Ishikawa (cell line): ENCODE results near the gene ACTG2.

Experiments
- EGR1 ChIP-seq: IDR thresholded peaks from 2 replicates; pipeline ENCODE4 v1.6.1; 2012
- FOXM1 ChIP-seq: IDR thresholded peaks from 2 replicates; pipeline ENCODE4 v1.6.1; 2012; ENCODE audit warnings: low read depth, borderline replicate concordance
- MAX ChIP-seq: IDR thresholded peaks from 2 replicates; pipeline ENCODE4 v1.6.1; 2012

DNA sequence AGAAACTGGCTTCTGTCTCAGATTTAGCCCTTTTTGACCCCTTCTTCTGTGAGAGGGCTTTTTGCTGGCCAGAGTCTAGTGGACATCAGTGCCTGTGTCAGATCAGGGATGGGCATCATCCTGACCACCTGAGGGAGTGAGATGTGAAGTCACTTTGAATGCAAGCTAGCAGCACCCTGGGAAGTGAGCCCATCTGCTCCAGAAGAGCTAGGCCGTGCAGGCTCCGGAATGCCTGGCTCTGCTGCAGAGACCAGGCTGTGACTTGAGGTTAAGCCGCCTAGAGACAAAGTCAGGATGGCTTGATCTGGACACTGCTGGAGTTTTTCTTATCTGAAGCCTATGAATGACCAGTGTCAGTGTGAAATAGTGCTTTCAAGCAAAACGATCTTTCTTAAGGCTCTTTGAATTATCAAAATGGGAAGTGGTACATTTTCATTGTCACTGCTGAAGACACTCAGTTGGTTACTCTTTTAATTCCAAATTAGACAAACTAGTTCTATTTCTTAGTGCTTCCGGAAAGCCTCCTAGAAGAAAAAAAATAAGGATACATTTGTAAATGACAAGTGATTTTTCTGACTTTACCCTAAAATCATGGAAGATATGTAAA is 54.7 kb downstream of the ACTG2 start:
- TF ChIP-seq EGR1 = no peak
- no peak for TF ChIP-seq FOXM1
- TF ChIP-seq MAX = no peak
